T-helper 2 cell treated with Interferon-gamma antibody and Interleukin-4, amounts not matched to agents 5 μg/mL and 100 μg/mL, for 36 hours (primary cell): ENCODE results near the gene METTL16.
A peak's percentile ranks its signal among the peaks of the same experiment; 100 is the strongest.

Experiments used
- DNase-seq: peaks from one replicate; pipeline ENCODE4 v3.0.0; 2021; ENCODE audit warnings: low spot score
- H3K27ac Mint-ChIP-seq: one replicate; pipeline ENCODE4 v1.8.0; 2021; ENCODE audit warnings: mild to moderate bottlenecking, mixed read lengths
- H3K27me3 Mint-ChIP-seq: one replicate; pipeline ENCODE4 v1.8.0; 2021; ENCODE audit warnings: low read depth, mixed read lengths
- H3K36me3 Mint-ChIP-seq: one replicate; pipeline ENCODE4 v1.8.0; 2021; ENCODE audit warnings: low read depth, mixed read lengths
- H3K4me1 Mint-ChIP-seq: one replicate; pipeline ENCODE4 v1.8.0; 2021; ENCODE audit warnings: low read depth, mixed read lengths
- H3K4me3 Mint-ChIP-seq: one replicate; pipeline ENCODE4 v1.8.0; 2022; ENCODE audit warnings: mild to moderate bottlenecking, moderate library complexity, mixed read lengths
- H3K9me3 Mint-ChIP-seq: one replicate; pipeline ENCODE4 v1.8.0; 2021; ENCODE audit warnings: mixed read lengths

The METTL16 gene

DNA sequence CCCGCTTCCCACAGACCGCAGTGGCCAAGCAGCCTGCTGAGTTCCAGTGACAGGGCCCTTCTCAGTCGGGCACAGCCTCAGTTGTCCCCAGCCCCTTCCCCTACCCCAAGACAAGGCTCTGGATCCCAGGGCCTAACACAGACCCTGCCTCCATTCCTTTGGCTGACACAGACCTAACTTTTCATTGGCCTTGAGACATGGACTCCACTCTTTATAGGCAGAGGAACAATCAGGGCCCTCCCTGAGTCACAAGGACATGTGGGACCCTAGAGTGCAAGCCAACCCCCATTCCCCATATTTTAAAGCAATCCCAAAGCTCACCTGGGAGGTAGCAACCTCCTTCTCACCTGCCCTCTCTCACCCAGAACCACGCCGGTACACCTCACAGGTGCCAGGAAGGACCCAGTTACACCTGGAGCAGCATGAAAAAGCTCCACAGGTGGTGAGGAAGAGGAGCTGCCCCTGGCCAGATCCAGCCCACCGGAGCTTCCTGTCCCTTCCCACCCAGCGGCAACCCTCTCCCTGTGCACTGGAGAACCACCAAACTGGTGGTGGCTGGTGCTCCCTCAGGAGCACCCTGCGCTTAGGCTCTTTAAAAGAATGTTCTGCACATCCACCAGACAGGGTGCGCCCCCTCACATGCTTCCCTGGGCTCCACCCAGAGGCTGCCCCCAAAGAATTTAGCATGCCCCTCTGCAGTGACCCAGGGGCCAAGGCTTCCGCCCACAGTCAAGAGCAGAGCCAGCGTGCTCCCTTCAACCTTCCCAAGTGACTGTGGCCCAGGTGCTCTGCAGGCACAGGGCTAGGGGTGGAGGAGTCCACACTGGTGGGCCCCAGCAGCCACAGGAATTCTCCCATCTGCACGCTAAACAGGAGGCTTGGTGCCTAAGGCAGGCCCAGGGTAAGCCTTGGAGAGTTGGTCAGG, 114.2 kb downstream of the METTL16 start:
- Mint-ChIP-seq H3K4me1 (peaks cover 42% of the 10 kb centered on the region), H3K36me3 (no peaks in the 10 kb centered on the region)

GRCh38 chr17:2396568-2397246, 115.0 kb downstream of the METTL16 start:
- Mint-ChIP-seq H3K27me3 (no peaks in the 10 kb centered on the region), H3K9me3 (no peaks in the 10 kb centered on the region), H3K27ac (peak overlapping the region; percentile 88), H3K4me3 (peak overlapping the region; percentile 77), H3K4me1 (peaks cover 44% of the 10 kb centered on the region), H3K36me3 (peaks cover 6% of the 10 kb centered on the region)
- peak; percentile 77 for DNase-seq

More for the DNA sequence above, 114.2 kb downstream of the METTL16 start:
- H3K9me3 Mint-ChIP-seq, result no peaks in the 10 kb centered on the region
- DNase-seq, result no peak
- peak overlapping the region; percentile 83 for H3K27ac Mint-ChIP-seq
- peak overlapping the region; percentile 65 for H3K4me3 Mint-ChIP-seq
- H3K27me3 Mint-ChIP-seq, result no peaks in the 10 kb centered on the region

DNA sequence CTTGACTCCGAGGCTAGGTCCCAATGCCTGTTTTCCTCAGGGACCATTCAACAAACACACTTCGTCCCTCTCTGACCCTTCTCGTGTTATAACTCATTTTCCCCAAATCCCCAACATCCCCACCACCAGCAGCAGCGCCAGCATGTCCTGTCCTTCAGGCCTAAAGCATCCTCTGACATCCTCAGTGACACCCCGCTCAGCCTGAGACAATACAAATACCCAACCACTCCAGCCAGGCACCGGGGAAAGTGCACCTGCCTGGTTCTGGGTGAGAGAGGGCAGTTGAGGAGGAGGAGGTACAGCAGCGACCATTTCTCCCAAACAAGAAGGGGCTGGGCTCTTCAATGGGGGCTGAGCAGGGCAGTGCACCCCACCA, 115.5 kb downstream of the METTL16 start:
- no peak for DNase-seq
- Mint-ChIP-seq H3K27ac (peak overlapping the region; percentile 88), H3K36me3 (peaks cover 6% of the 10 kb centered on the region), H3K27me3 (no peaks in the 10 kb centered on the region), H3K4me1 (peaks cover 43% of the 10 kb centered on the region), H3K9me3 (no peaks in the 10 kb centered on the region), H3K4me3 (peak overlapping the region; percentile 77)

DNA sequence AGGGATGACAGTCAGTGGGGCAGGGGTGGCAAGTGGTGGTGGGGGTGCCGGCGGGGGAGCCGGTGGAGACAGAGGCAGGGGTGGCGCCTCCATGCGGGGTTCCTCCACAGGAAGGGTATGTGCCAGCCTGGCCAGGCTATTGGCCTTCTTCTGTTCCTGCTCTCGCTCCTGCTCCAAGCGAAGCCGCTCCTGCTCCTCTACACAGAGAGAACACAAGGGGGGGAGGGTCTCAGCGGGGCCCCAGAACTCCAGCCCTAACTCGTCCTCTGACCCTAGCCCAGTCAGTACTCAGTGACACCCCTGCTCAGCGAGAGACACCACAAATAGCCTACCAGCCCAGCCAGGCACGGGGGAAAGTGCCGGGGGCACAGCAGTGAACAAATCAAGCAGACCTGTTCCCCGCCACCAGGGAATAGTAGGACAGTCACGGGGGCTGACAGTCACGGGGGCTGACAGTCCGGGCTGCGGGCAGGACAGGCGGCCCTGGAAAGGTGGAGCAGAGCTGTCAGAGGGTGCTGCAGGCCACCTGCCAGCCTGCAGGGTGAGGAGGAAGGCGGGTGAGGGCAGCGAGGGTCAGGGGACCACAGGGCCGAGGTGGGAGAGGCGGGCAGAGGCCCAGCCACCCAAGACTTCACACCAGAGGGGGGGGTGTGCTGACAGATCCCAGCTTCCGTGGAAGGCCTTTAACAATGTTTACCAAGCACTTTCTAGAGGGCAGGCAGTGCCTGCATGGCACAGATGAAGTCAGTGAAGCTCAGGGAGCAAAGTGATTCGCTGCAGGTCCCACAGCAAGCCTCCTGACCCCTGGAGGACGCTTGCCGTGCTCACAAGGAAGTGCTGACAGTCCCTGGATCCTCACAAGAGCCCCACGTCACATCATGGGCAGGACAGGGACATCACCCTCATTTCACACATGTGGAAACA, 116.2 kb downstream of the METTL16 start:
- Mint-ChIP-seq H3K36me3 (peaks cover 6% of the 10 kb centered on the region), H3K27ac (peak overlapping the region; percentile 88), H3K4me1 (peaks cover 44% of the 10 kb centered on the region), H3K4me3 (peak overlapping the region; percentile 77), H3K9me3 (no peaks in the 10 kb centered on the region), H3K27me3 (no peaks in the 10 kb centered on the region)
- no peak for DNase-seq

- Mint-ChIP-seq H3K27me3 (no peaks in the 10 kb centered on the region), H3K27ac (no peak overlapping the region), H3K4me1 (peaks cover 45% of the 10 kb centered on the region), H3K36me3 (peaks cover 6% of the 10 kb centered on the region), H3K9me3 (no peaks in the 10 kb centered on the region), H3K4me3 (peak overlapping the region; percentile 32)
- no peak for DNase-seq
Observed at GRCh38 chr17:2394775-2395201, 116.9 kb downstream of the METTL16 start.

- no peaks in the 10 kb centered on the region for H3K27me3 Mint-ChIP-seq
- peak overlapping the region; percentile 83 for H3K27ac Mint-ChIP-seq
- H3K9me3 Mint-ChIP-seq, result no peaks in the 10 kb centered on the region
- peak overlapping the region; percentile 84 for H3K4me3 Mint-ChIP-seq
- peaks cover 45% of the 10 kb centered on the region for H3K4me1 Mint-ChIP-seq
- H3K36me3 Mint-ChIP-seq, result peaks cover 6% of the 10 kb centered on the region
- DNase-seq, result no peak
Observed at GRCh38 chr17:2393954-2394749, 117.5 kb downstream of the METTL16 start.

GRCh38 chr17:2393174-2393953, 118.3 kb downstream of the METTL16 start:
- peak overlapping the region; percentile 97 for H3K27ac Mint-ChIP-seq
- H3K4me1 Mint-ChIP-seq, result peaks cover 45% of the 10 kb centered on the region
- peaks cover 12% of the 10 kb centered on the region for H3K36me3 Mint-ChIP-seq
- no peaks in the 10 kb centered on the region for H3K9me3 Mint-ChIP-seq
- peak; percentile 88 for DNase-seq
- H3K4me3 Mint-ChIP-seq, result peak overlapping the region; percentile 88
- H3K27me3 Mint-ChIP-seq, result no peaks in the 10 kb centered on the region

DNA sequence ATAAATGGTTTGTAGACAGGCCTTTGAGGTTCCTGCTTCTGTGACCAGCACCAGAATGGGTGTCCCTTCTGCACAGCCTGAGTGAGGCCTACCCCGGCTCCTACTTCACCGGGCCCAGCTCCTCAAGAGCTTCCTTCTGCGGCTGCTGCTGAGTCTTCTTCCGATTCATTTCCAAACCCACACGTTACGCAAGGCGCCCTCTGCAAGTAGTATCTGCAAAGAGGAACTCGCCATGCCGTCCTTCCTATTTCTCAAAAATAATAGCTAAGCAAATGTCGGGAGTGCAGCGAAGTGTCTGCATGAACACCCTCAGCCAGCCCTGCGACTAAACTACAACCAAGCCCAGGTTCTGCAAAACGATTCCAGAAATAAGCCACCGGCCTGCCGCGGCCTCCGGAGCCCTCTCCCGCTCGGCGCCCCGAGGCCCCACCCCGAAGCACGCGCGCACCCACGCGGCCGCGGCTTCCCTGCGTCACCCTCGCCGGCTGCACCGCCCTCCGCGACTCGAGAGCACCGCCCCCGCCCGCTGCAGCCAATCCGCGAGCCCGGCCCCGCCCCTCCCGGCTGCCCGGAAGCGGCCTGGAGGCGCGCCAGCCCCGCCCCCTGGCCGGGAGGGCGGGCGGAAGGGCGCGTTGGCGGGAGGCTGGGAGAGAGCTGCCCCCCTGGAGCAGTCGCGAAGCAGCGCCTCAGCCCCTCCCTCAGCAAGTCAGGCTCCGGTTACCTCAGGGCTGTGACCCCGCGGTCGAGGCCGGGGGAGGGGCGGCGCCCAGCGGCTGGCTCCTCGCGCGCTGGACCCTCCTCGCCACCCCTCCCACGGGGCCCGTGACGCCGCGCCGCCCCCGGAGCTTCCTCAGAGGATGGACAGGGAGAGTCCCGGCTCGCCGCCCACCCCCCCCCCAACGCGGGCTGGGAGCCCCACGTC, 119.2 kb downstream of the METTL16 start:
- Mint-ChIP-seq H3K27me3 (no peaks in the 10 kb centered on the region), H3K36me3 (peaks cover 16% of the 10 kb centered on the region), H3K4me3 (peak overlapping the region; percentile 99), H3K27ac (peak overlapping the region; percentile 98), H3K9me3 (no peaks in the 10 kb centered on the region), H3K4me1 (peaks cover 39% of the 10 kb centered on the region)
- DNase-seq, result peak; percentile 98

DNA sequence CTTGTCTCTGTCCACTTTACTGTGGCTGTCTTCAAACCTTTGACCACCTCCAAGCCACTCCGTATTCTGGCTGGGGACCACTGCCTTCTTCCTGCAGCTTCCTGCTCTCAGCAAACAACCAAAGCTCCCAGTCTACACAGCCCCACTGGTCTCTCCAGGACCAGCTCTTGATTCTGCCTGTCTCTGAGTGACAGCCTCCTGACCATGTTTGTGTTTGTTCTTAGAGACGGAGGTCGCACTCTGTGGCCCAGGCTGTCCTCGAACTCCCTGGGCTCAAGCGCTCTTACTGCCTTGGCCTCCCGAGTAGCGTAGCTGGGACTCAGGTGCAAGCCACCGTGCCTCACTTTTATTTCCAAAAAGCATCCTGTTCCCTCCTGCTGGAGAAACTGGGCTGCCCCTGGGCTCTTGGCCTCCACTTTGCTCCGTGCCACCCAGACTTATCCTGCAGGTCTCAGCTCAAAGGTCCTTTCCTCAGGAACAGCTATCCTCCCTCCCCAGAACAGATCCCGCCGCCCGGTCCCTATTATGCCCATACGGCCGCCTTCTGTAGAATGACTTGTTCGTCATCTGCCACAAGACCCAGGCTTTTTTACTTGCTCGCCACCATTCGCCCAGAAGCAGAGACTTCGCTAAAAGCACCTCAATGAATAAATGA, 120.0 kb downstream of the METTL16 start:
- Mint-ChIP-seq H3K36me3 (peaks cover 18% of the 10 kb centered on the region), H3K27ac (peak overlapping the region; percentile 98), H3K27me3 (no peaks in the 10 kb centered on the region), H3K9me3 (no peaks in the 10 kb centered on the region), H3K4me3 (peak overlapping the region; percentile 99), H3K4me1 (peaks cover 34% of the 10 kb centered on the region)
- DNase-seq, result no peak

GRCh38 chr17:2390199-2390836, 121.4 kb downstream of the METTL16 start:
- Mint-ChIP-seq H3K9me3 (no peaks in the 10 kb centered on the region), H3K27me3 (no peaks in the 10 kb centered on the region), H3K4me3 (peak overlapping the region; percentile 47), H3K36me3 (peaks cover 18% of the 10 kb centered on the region), H3K27ac (peak overlapping the region; percentile 62), H3K4me1 (peaks cover 25% of the 10 kb centered on the region)
- DNase-seq, result no peak

DNA sequence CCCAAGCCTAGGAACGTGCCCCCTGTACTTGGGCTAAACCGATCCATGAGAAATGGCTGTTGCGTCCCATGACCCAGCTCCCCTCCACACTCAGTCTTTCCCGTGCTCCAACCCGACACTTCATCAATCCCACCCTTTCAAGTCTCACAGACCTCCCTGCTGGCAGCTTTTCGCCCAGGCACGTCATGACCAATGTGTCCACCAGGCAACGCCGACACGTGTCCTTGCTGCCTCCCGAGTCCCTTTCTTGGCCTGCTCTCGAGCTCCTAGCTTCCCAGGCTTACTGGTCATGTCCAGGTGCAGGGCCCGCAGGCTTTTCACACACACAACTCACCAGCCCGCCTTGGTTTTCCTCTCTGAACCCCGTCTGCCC, 123.0 kb downstream of the METTL16 start:
- no peak for DNase-seq
- Mint-ChIP-seq H3K36me3 (peaks cover 18% of the 10 kb centered on the region), H3K9me3 (no peaks in the 10 kb centered on the region), H3K4me1 (peaks cover 20% of the 10 kb centered on the region), H3K4me3 (no peak overlapping the region), H3K27ac (peak overlapping the region; percentile 67), H3K27me3 (no peaks in the 10 kb centered on the region)
